Measurements from ENCODE around the gene SORCS1. TPM values are rescaled to one million over a fixed set of nuclear protein-coding genes. Genes with fewer than 3 reads are reported as not detected.

Gene SORCS1
- total and polyA plus RNA-seq, 2 donors (not counting 1 experiment from before 2014, with no cell fraction given): under 0.01 to 0.01 TPM

DNA sequence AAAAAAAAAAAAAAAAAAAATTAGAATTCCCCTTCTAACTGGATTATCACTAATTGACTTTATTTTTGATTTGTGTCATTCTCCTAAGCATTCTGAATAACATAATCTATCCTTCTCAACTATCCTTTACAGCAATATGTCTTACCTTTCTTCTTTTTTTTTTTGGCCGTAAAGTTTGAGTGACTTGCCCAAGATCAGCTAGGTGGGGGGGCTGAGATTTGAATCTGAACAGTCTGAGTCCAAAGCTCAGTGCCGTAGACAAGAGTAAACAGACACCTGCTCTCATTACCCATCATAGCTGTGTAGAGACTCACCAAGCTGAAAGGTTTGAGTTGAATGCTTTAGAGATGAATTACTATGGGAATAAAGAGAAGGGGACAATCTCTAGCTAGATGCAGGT, 192.1 kb downstream of the SORCS1 start:
- Histone ChIP-seq H2AFZ (ENCODE audit: low read length) (no peak overlapping the region), H3K9me3 (ENCODE audit: control insufficient read depth, insufficient read depth, low read depth, low read length) (no peaks in the 10 kb centered on the region), H3K9ac (ENCODE audit: insufficient read depth, low read length) (no peak overlapping the region), H3K36me3 (ENCODE audit: control insufficient read depth, insufficient read depth, low read length) (no peaks in the 10 kb centered on the region), H3K27me3 (ENCODE audit: control insufficient read depth, insufficient read depth, low read length) (no peaks in the 10 kb centered on the region), H3K4me1 (ENCODE audit: control insufficient read depth, extremely low read depth, insufficient read depth, low read length) (no peaks in the 10 kb centered on the region), H4K20me1 (ENCODE audit: control insufficient read depth, extremely low read depth, insufficient read depth, low read length) (no peaks in the 10 kb centered on the region), H3K79me2 (ENCODE audit: control insufficient read depth, insufficient read depth, low read length) (no peaks in the 10 kb centered on the region), H3K4me3 (replicated peaks in 1 of 4; ENCODE audit: control extremely low read depth in 1 of 4, insufficient read depth in 1 of 4, low read depth in 3 of 4, low read length in 4 of 4) (no peak overlapping the region), H3K27ac (ENCODE audit: insufficient read depth, low read length) (no peak overlapping the region), H3K4me2 (ENCODE audit: extremely low read depth, insufficient read depth, low read length) (no peak overlapping the region)
- no peak for DNase-seq (ENCODE audit: low read depth in 2 of 2)
- TF ChIP-seq, protein P1, sequence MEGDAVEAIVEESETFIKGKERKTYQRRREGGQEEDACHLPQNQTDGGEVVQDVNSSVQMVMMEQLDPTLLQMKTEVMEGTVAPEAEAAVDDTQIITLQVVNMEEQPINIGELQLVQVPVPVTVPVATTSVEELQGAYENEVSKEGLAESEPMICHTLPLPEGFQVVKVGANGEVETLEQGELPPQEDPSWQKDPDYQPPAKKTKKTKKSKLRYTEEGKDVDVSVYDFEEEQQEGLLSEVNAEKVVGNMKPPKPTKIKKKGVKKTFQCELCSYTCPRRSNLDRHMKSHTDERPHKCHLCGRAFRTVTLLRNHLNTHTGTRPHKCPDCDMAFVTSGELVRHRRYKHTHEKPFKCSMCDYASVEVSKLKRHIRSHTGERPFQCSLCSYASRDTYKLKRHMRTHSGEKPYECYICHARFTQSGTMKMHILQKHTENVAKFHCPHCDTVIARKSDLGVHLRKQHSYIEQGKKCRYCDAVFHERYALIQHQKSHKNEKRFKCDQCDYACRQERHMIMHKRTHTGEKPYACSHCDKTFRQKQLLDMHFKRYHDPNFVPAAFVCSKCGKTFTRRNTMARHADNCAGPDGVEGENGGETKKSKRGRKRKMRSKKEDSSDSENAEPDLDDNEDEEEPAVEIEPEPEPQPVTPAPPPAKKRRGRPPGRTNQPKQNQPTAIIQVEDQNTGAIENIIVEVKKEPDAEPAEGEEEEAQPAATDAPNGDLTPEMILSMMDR (conservative IDR thresholded peaks at IDR 0.05 in 1 of 2, IDR thresholded peaks at IDR 0.05 in 1 of 2; ENCODE audit: low read depth in 1 of 2, low read length in 2 of 2): no peak

DNA sequence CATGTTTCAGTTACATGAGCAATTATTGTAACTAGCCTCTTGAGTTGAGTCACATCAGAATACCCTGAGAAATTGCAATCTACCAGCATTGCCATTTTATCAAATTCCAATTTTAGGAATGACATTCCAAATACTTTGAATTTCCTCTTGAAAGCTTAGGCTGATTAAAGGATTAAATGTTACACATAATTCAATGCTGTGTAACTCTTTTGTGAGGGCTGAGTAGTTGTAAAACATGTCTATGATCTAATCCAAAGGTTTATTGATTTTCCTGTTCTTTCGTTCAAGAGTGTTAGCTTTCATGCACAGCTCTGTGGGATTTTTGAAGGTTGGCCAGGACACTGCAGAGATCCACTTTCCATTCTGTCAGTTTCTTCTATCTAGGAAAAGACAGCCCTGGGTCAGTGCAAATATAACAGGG, 193.1 kb downstream of the SORCS1 start:
- no peaks in the 10 kb centered on the region for H3K27me3 ChIP-seq (ENCODE audit: control insufficient read depth, insufficient read depth, low read length)
- no peaks in the 10 kb centered on the region for H3K36me3 ChIP-seq (ENCODE audit: control insufficient read depth, insufficient read depth, low read length)
- no peaks in the 10 kb centered on the region for H3K9me3 ChIP-seq (ENCODE audit: control insufficient read depth, insufficient read depth, low read depth, low read length)
- no peak for DNase-seq (ENCODE audit: low read depth in 2 of 2)
- no peak overlapping the region for H3K9ac ChIP-seq (ENCODE audit: insufficient read depth, low read length)
- H4K20me1 ChIP-seq (ENCODE audit: control insufficient read depth, extremely low read depth, insufficient read depth, low read length): no peaks in the 10 kb centered on the region
- TF ChIP-seq, protein P1 (conservative IDR thresholded peaks at IDR 0.05 in 1 of 2, IDR thresholded peaks at IDR 0.05 in 1 of 2; ENCODE audit: low read depth in 1 of 2, low read length in 2 of 2): no peak
- no peak for TF ChIP-seq EZH2 (IDR thresholded peaks at IDR 0.05; ENCODE audit: low read length, missing control alignments)
- H3K4me3 ChIP-seq (replicated peaks in 1 of 4; ENCODE audit: control extremely low read depth in 1 of 4, insufficient read depth in 1 of 4, low read depth in 3 of 4, low read length in 4 of 4): no peak overlapping the region
- no peak overlapping the region for H3K4me2 ChIP-seq (ENCODE audit: extremely low read depth, insufficient read depth, low read length)
- H2AFZ ChIP-seq (ENCODE audit: low read length): no peak overlapping the region
- no peaks in the 10 kb centered on the region for H3K4me1 ChIP-seq (ENCODE audit: control insufficient read depth, extremely low read depth, insufficient read depth, low read length)
- H3K27ac ChIP-seq (ENCODE audit: insufficient read depth, low read length): no peak overlapping the region
- H3K79me2 ChIP-seq (ENCODE audit: control insufficient read depth, insufficient read depth, low read length): no peaks in the 10 kb centered on the region

DNA sequence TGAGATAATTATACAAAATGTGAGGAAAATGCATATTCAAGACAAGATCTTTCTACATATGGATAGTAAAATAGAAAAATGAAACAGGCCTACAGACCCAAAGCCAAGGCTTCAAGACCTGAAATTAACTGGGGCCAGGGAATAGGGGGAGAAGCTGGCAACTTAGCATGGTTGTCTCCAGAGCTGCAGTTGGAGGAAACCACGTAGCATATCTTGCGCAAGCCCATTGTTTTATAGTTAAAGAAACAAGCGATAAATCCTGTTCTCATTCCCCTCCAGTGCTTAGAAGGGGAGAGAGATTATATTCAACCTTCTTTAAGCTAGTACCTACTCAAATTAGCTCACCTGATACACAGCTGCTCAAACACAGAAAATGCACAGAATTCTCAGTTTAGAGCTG, 197.1 kb downstream of the SORCS1 start:
- H3K36me3 ChIP-seq (ENCODE audit: control insufficient read depth, insufficient read depth, low read length): no peaks in the 10 kb centered on the region
- no peak overlapping the region for H3K9ac ChIP-seq (ENCODE audit: insufficient read depth, low read length)
- no peaks in the 10 kb centered on the region for H3K4me1 ChIP-seq (ENCODE audit: control insufficient read depth, extremely low read depth, insufficient read depth, low read length)
- no peak overlapping the region for H3K4me3 ChIP-seq (replicated peaks in 1 of 4; ENCODE audit: control extremely low read depth in 1 of 4, insufficient read depth in 1 of 4, low read depth in 3 of 4, low read length in 4 of 4)
- DNase-seq (ENCODE audit: low read depth in 2 of 2): no peak
- TF ChIP-seq, protein P1 (conservative IDR thresholded peaks at IDR 0.05 in 1 of 2, IDR thresholded peaks at IDR 0.05 in 1 of 2; ENCODE audit: low read depth in 1 of 2, low read length in 2 of 2): no peak
- no peak for TF ChIP-seq EZH2 (IDR thresholded peaks at IDR 0.05; ENCODE audit: low read length, missing control alignments)
- no peaks in the 10 kb centered on the region for H3K79me2 ChIP-seq (ENCODE audit: control insufficient read depth, insufficient read depth, low read length)
- H3K9me3 ChIP-seq (ENCODE audit: control insufficient read depth, insufficient read depth, low read depth, low read length): no peaks in the 10 kb centered on the region
- H2AFZ ChIP-seq (ENCODE audit: low read length): no peak overlapping the region
- H3K27ac ChIP-seq (ENCODE audit: insufficient read depth, low read length): no peak overlapping the region
- no peaks in the 10 kb centered on the region for H3K27me3 ChIP-seq (ENCODE audit: control insufficient read depth, insufficient read depth, low read length)
- H4K20me1 ChIP-seq (ENCODE audit: control insufficient read depth, extremely low read depth, insufficient read depth, low read length): no peaks in the 10 kb centered on the region
- H3K4me2 ChIP-seq (ENCODE audit: extremely low read depth, insufficient read depth, low read length): no peak overlapping the region
